ENCODE measurements around the gene ZBTB43. TPM values are rescaled to one million over a fixed set of nuclear protein-coding genes. Genes with fewer than 3 reads are reported as not detected.
"Not testable (repeated sequence)": the region's sequence is repeated elsewhere in the genome, so short reads cannot be mapped to it uniquely, and the experiment has no call there.

The ZBTB43 gene
- total RNA-seq, 1 experiment from 2014 or later: 11.9 TPM

GRCh38 chr9:126775926-126776325 lies 28.9 kb upstream of the ZBTB43 start:
- no peaks in the 10 kb centered on the region for H3K36me3 Mint-ChIP-seq (ENCODE audit: insufficient read depth, unreplicated experiment)
- no peaks in the 10 kb centered on the region for H3K4me1 Mint-ChIP-seq (ENCODE audit: low read depth, unreplicated experiment)
- H3K27me3 Mint-ChIP-seq (ENCODE audit: unreplicated experiment): peaks cover 53% of the 10 kb centered on the region
- intact Hi-C loops (cut with micrococcal nuclease; ENCODE audit: unreplicated experiment): no loop called here
- H3K4me3 Mint-ChIP-seq (ENCODE audit: low read depth, unreplicated experiment): no peak overlapping the region
- no peaks in the 10 kb centered on the region for H3K9me3 Mint-ChIP-seq (ENCODE audit: low read depth, unreplicated experiment)
- no peak overlapping the region for H3K27ac Mint-ChIP-seq (ENCODE audit: unreplicated experiment)
- DNase-seq: no peak
- CTCF ChIA-PET: interaction anchor here (1.0 kb wide), 1 partner anchor 71 kb away, joined by 4 read pairs; no protein-coding TSS in a partner anchor
- BruUV-seq (replicated peaks): no TSS peak
- no peak for TF ChIP-seq CTCF (IDR thresholded peaks at IDR 0.05; ENCODE audit: unreplicated experiment)

GRCh38 chr9:126777733-126778132 lies 27.1 kb upstream of the ZBTB43 start:
- no TSS peak for BruUV-seq (replicated peaks)
- TF ChIP-seq CTCF (IDR thresholded peaks at IDR 0.05; ENCODE audit: unreplicated experiment): no peak
- no peak overlapping the region for H3K4me3 Mint-ChIP-seq (ENCODE audit: low read depth, unreplicated experiment)

DNA sequence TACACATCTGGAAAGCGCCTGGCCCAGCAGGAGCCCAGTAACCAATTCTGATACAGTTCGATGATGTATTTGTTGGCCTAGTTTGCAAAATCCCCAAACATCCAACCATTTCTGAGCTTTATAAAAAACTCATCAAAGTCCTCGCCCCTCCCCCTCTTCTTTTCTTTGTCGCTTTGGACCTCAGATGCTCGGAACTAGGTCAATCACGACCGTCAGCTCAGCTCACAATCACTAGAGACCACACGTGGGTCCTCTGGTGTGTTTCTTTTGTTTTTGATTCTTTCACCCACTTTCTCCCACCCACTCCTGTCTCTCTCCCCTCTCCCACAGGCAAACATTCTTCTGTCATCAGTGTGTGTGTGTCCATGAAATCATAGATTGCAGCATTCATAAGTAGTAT lies 26.7 kb upstream of the ZBTB43 start:
- CTCF ChIA-PET: interaction anchor here (7.1 kb wide), 1 partner anchor 72 kb away, joined by 91 read pairs; no protein-coding TSS in a partner anchor
- no peak for DNase-seq
- TF ChIP-seq CTCF (IDR thresholded peaks at IDR 0.05; ENCODE audit: unreplicated experiment): no peak
- Mint-ChIP-seq H3K27ac (ENCODE audit: unreplicated experiment) (no peak overlapping the region), H3K9me3 (ENCODE audit: low read depth, unreplicated experiment) (no peaks in the 10 kb centered on the region), H3K4me3 (ENCODE audit: low read depth, unreplicated experiment) (no peak overlapping the region), H3K27me3 (ENCODE audit: unreplicated experiment) (peaks cover 67% of the 10 kb centered on the region), H3K4me1 (ENCODE audit: low read depth, unreplicated experiment) (no peaks in the 10 kb centered on the region), H3K36me3 (ENCODE audit: insufficient read depth, unreplicated experiment) (no peaks in the 10 kb centered on the region)
- intact Hi-C loops (cut with micrococcal nuclease; ENCODE audit: unreplicated experiment): no loop called here
- BruUV-seq (replicated peaks): no TSS peak

More at GRCh38 chr9:126777733-126778132, 27.1 kb upstream of the ZBTB43 start:
- Mint-ChIP-seq H3K9me3 (ENCODE audit: low read depth, unreplicated experiment) (no peaks in the 10 kb centered on the region), H3K4me1 (ENCODE audit: low read depth, unreplicated experiment) (no peaks in the 10 kb centered on the region), H3K36me3 (ENCODE audit: insufficient read depth, unreplicated experiment) (no peaks in the 10 kb centered on the region), H3K27ac (ENCODE audit: unreplicated experiment) (no peak overlapping the region), H3K27me3 (ENCODE audit: unreplicated experiment) (peaks cover 63% of the 10 kb centered on the region)
- intact Hi-C loops (cut with micrococcal nuclease; ENCODE audit: unreplicated experiment): no loop called here
- peak; percentile 10 for DNase-seq
- CTCF ChIA-PET: interaction anchor here (7.1 kb wide), 1 partner anchor 72 kb away, joined by 91 read pairs; no protein-coding TSS in a partner anchor

- DNase-seq; H3K9me3 Mint-ChIP-seq (ENCODE audit: low read depth, unreplicated experiment); H3K27ac Mint-ChIP-seq (ENCODE audit: unreplicated experiment); H3K36me3 Mint-ChIP-seq (ENCODE audit: insufficient read depth, unreplicated experiment); H3K4me3 Mint-ChIP-seq (ENCODE audit: low read depth, unreplicated experiment); intact Hi-C loops (cut with micrococcal nuclease; ENCODE audit: unreplicated experiment); BruUV-seq (replicated peaks); H3K4me1 Mint-ChIP-seq (ENCODE audit: low read depth, unreplicated experiment): not testable (repeated sequence)
- CTCF ChIA-PET: interaction anchor here (7.1 kb wide), 1 partner anchor 73 kb away, joined by 91 read pairs; no protein-coding TSS in a partner anchor
- peaks cover 67% of the 10 kb centered on the region for H3K27me3 Mint-ChIP-seq (ENCODE audit: unreplicated experiment)
Observed at GRCh38 chr9:126778696-126779095, 26.1 kb upstream of the ZBTB43 start.

Measured in Calu3 (cell line).